Measurements from ENCODE around the gene GRIFIN. TPM values are rescaled to one million over a fixed set of nuclear protein-coding genes. Genes with fewer than 3 reads are reported as not detected.

Gene GRIFIN
- total and polyA plus RNA-seq, 9 of the 15 experiments (the other 6 are each of a cell fraction or from before 2014, with no cell fraction given) = not detected

DNA sequence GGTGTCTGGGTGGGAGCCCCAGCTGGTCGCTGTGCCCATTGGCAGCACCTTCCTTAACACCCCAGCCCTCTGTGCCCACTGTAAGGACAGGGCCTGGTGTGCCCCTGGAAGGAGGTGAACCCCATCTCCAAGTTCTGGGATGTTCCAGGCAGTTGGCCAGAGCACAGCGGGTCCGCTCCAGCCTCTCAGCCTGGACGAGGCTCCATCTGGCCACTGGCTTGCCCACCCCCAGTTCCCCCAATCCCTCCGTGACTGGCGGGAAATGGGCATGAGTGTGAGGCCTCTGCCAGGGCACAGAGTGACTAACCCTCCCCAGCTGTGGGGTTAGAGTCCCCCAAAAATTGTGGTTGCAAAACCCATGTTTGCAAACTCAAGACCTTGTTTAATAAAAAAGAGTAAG lies 15.6 kb downstream of the GRIFIN start:
- H3K9ac ChIP-seq (ENCODE audit: insufficient read depth in 1 of 2, low read depth in 2 of 2, low read length in 2 of 2) = peak overlapping the region in 1 of 2 experiments; percentile 64; a peak in 1 of 4 replicates
- H4K20me1 ChIP-seq (replicated peaks; ENCODE audit: control insufficient read depth, insufficient read depth, low read length) = peaks cover 12% of the 10 kb centered on the region; the same call in 1 of the 2 replicates
- TF ChIP-seq HDAC3 (IDR thresholded peaks at IDR 0.05; ENCODE audit: borderline replicate concordance, partially characterized antibody) (no peak), POLR2G (IDR thresholded peaks at IDR 0.05; ENCODE audit: low read depth, low read length) (0 out of 2 replicates have a peak, but pooled peaks have one; percentile 5)
- peaks cover 0 to 9% of the 10 kb centered on the region in 2 experiments; a peak in 2 of 5 replicates for H3K4me1 ChIP-seq (replicated peaks in 1 of 2; ENCODE audit: control insufficient read depth in 2 of 2, insufficient read depth in 2 of 2, low read length in 2 of 2)
- in situ Hi-C loops (cut with MboI) = no loop called here
- no peaks in the 10 kb centered on the region for H3K36me3 ChIP-seq (ENCODE audit: control insufficient read depth, insufficient read depth, low read length)
- intact Hi-C loops (cut with micrococcal nuclease) = no loop called here
- peaks cover 2 to 17% of the 10 kb centered on the region in 2 experiments; a peak in 3 of 5 replicates for H3K27me3 ChIP-seq (ENCODE audit: control insufficient read depth in 2 of 2, insufficient read depth in 2 of 2, low read length in 2 of 2)
- BruUV-seq (replicated peaks) = no TSS peak
- no peaks in the 10 kb centered on the region; the same call in 1 of the 2 replicates for H3K9me3 ChIP-seq (replicated peaks; ENCODE audit: control insufficient read depth, insufficient read depth, low read depth, low read length)
- no peak for ATAC-seq
- H3K27ac ChIP-seq (ENCODE audit: extremely low read depth, low read depth, low read length) = no peak overlapping the region
- H3K79me2 ChIP-seq (ENCODE audit: control insufficient read depth, insufficient read depth, low read length) = no peaks in the 10 kb centered on the region
- no peak overlapping the region for H3K4me2 ChIP-seq (ENCODE audit: insufficient read depth, low read length)
- 9% methylated on average over 6 of the region's 6 CpGs for WGBS (ENCODE audit: insufficient coverage, low coverage, missing lambda C conversion rate)
- H3K4me3 ChIP-seq = no peak overlapping the region
- H3K9me1 ChIP-seq (ENCODE audit: control insufficient read depth, insufficient read depth, low read length) = no peaks in the 10 kb centered on the region
- ChIA-PET CTCF (ENCODE audit: low intra/inter-chr PET ratio) (no interaction called here), POLR2A (no interaction called here)
- no peak overlapping the region for H2AFZ ChIP-seq (ENCODE audit: low read depth, low read length)
- no peak for FAIRE-seq
- DNase-seq (ENCODE audit: extremely low read depth in 1 of 4, low spot score in 3 of 4) = no peak

GRCh38 chr7:2460188-2460587 lies 16.0 kb downstream of the GRIFIN start:
- DNase-seq (ENCODE audit: extremely low read depth in 1 of 4, low spot score in 3 of 4) (no peak), FAIRE-seq (no peak), ATAC-seq (no peak)
- Histone ChIP-seq H3K9ac (ENCODE audit: insufficient read depth in 1 of 2, low read depth in 2 of 2, low read length in 2 of 2) (no peak overlapping the region; a peak in 1 of 4 replicates), H4K20me1 (replicated peaks; ENCODE audit: control insufficient read depth, insufficient read depth, low read length) (peaks cover 12% of the 10 kb centered on the region; the same call in 1 of the 2 replicates), H3K27ac (ENCODE audit: extremely low read depth, low read depth, low read length) (no peak overlapping the region), H3K27me3 (ENCODE audit: control insufficient read depth in 2 of 2, insufficient read depth in 2 of 2, low read length in 2 of 2) (peaks cover 2 to 15% of the 10 kb centered on the region in 2 experiments; a peak in 3 of 5 replicates), H3K36me3 (ENCODE audit: control insufficient read depth, insufficient read depth, low read length) (no peaks in the 10 kb centered on the region), H3K4me3 (no peak overlapping the region), H3K79me2 (ENCODE audit: control insufficient read depth, insufficient read depth, low read length) (no peaks in the 10 kb centered on the region), H3K4me1 (replicated peaks in 1 of 2; ENCODE audit: control insufficient read depth in 2 of 2, insufficient read depth in 2 of 2, low read length in 2 of 2) (peaks cover 0 to 9% of the 10 kb centered on the region in 2 experiments; a peak in 2 of 5 replicates), H3K4me2 (ENCODE audit: insufficient read depth, low read length) (no peak overlapping the region), H3K9me1 (ENCODE audit: control insufficient read depth, insufficient read depth, low read length) (no peaks in the 10 kb centered on the region), H2AFZ (ENCODE audit: low read depth, low read length) (no peak overlapping the region), H3K9me3 (replicated peaks; ENCODE audit: control insufficient read depth, insufficient read depth, low read depth, low read length) (no peaks in the 10 kb centered on the region; the same call in 1 of the 2 replicates)
- in situ Hi-C loops (cut with MboI) (no loop called here), intact Hi-C loops (cut with micrococcal nuclease) (no loop called here)
- ChIA-PET POLR2A (no interaction called here), CTCF (ENCODE audit: low intra/inter-chr PET ratio) (no interaction called here)
- 0 out of 2 replicates have a peak, but pooled peaks have one; percentile 10 for TF ChIP-seq POLR2G (IDR thresholded peaks at IDR 0.05; ENCODE audit: low read depth, low read length)
- TF ChIP-seq, protein P1, sequence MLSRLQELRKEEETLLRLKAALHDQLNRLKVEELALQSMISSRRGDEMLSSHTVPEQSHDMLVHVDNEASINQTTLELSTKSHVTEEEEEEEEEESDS (CRISPR knock-in tag; IDR thresholded peaks at IDR 0.05) = no peak
- no TSS peak for BruUV-seq (replicated peaks)
- WGBS (ENCODE audit: insufficient coverage, low coverage, missing lambda C conversion rate) = 25% methylated on average over 18 of the region's 23 CpGs
